CD4-positive, CD25-positive, alpha-beta regulatory T cell (primary cell): ENCODE data around the gene MPRIP. TPM values are rescaled to one million over a fixed set of nuclear protein-coding genes. Genes with fewer than 3 reads are reported as not detected.

Source experiments
- ATAC-seq, 2 donors: fragments of 150-1000 bp; cut with Tn5 transposase; one replicate each; pipeline ENCODE4 v1.10.0; 2021; ENCODE audit warnings: low read depth in 2 of 2, moderate number of reproducible peaks in 2 of 2, moderate library complexity in 1 of 2
- DNase-seq, 3 donors: peaks; one replicate each; pipeline versions ENCODE4 v3.0.0 to v3.0.0-alpha.2; 2012 to 2022; ENCODE audit warnings: mixed read lengths in 1 of 3
- H3K27ac ChIP-seq: one replicate; pipeline ENCODE4 v1.7.0; 2013; ENCODE audit warnings: mild to moderate bottlenecking, low read length; ENCODE audit not compliant: insufficient read depth, poor library complexity, severe bottlenecking
- H3K27me3 ChIP-seq: one replicate; pipeline ENCODE4 v1.7.0; 2013; ENCODE audit warnings: low read length; ENCODE audit not compliant: control insufficient read depth, insufficient read depth
- H3K36me3 ChIP-seq: one replicate; pipeline ENCODE4 v1.7.0; 2013; ENCODE audit warnings: mild to moderate bottlenecking, low read length, moderate library complexity; ENCODE audit not compliant: control insufficient read depth, insufficient read depth
- H3K4me1 ChIP-seq: 2 replicates; pipeline ENCODE4 v1.7.0; 2013; ENCODE audit warnings: mild to moderate bottlenecking, low read length; ENCODE audit not compliant: insufficient read depth, control insufficient read depth, poor library complexity, severe bottlenecking
- H3K4me3 ChIP-seq: one replicate; pipeline ENCODE4 v1.7.0; 2013; ENCODE audit warnings: low read depth, mild to moderate bottlenecking, low read length, moderate library complexity
- H3K9me3 ChIP-seq, 2 experiments: 1 replicate in 1 of 2; 2 replicates in 1 of 2; pipeline ENCODE4 v1.7.0; 2013; ENCODE audit warnings: low read length in 2 of 2, mild to moderate bottlenecking in 1 of 2, moderate library complexity in 1 of 2; ENCODE audit not compliant: control insufficient read depth in 2 of 2
- H3K27ac Mint-ChIP-seq, 3 donors: one replicate each; pipeline ENCODE4 v1.8.0; 2020 to 2022; ENCODE audit warnings: mild to moderate bottlenecking in 3 of 3, mixed read lengths in 3 of 3, moderate library complexity in 2 of 3
- H3K27me3 Mint-ChIP-seq: one replicate; pipeline ENCODE4 v1.8.0; 2022; ENCODE audit warnings: mild to moderate bottlenecking, mixed read lengths
- H3K36me3 Mint-ChIP-seq: one replicate; pipeline ENCODE4 v1.8.0; 2020; ENCODE audit warnings: mixed read lengths
- H3K4me1 Mint-ChIP-seq, 4 donors: one replicate each; pipeline ENCODE4 v1.8.0; 2020 to 2022; ENCODE audit warnings: mixed read lengths in 4 of 4, mild to moderate bottlenecking in 1 of 4
- H3K4me3 Mint-ChIP-seq, 4 donors: one replicate each; pipeline ENCODE4 v1.8.0; 2020 to 2022; ENCODE audit warnings: mild to moderate bottlenecking in 4 of 4, mixed read lengths in 4 of 4, moderate library complexity in 3 of 4
- H3K9me3 Mint-ChIP-seq, 7 donors: one replicate each; pipeline ENCODE4 v1.8.0; 2020 to 2022; ENCODE audit warnings: mixed read lengths in 7 of 7, mild to moderate bottlenecking in 3 of 7, moderate library complexity in 2 of 7
- polyA plus RNA-seq, 4 donors: library from polyadenylated mRNA; unstranded; fragments of 300-500 nt; fragmentation: Illumina TruSeq; gene quantifications; one replicate each; pipeline ENCODE4 v1.2.3, GENCODE V29; 2021
- total RNA-seq: library from RNA; stranded (reverse); gene quantifications from one replicate; pipeline ENCODE4 v1.2.3, GENCODE V29; 2022

Gene MPRIP
- total and polyA plus RNA-seq, 5 donors from 2014 or later: 49.0 to 234 (median 58.0) TPM

DNA sequence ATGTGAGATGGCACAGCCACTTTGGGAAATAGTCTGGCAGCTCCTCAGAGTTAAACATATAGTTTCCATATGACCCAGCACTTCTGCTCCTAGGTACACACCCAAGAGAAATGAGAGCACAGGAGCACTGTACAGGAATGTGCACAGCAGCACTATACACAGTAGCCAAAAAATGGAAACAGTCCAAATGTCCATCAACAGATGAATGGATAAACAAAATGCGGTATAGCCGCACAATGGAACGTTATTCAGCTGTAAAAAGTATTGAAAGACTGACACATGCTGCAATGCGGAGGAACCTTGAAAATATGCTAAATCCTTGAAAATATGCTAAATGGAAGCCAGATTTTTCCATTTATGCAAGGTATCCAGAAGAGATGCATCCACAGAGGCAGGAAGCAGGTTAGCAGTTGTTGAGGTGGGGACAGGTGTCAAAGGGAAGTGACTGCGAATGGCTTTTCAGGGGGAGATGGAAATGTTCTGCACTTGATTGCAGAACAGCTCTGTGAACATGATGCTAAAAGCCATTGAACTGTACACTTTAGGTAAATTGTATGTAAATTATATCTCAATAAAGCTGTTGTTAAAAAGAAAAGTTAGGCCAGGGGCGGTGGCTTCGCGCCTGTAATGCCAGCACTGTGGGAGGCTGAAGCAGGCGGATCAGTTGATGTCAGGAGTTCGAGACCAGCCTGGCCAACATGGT is 80.7 kb downstream of the MPRIP start:
- Mint-ChIP-seq H3K27me3 (no peaks in the 10 kb centered on the region), H3K4me1 (peaks cover 22 to 85% (median 56%) of the 10 kb centered on the region in 4 donors), H3K9me3 (no peaks in the 10 kb centered on the region), H3K27ac (peak overlapping the region in 1 of 3 donors; percentile 6), H3K36me3 (no peaks in the 10 kb centered on the region), H3K4me3 (no peak overlapping the region)
- no peaks in the 10 kb centered on the region for H3K27me3 ChIP-seq
- no peaks in the 10 kb centered on the region for H3K9me3 ChIP-seq
- DNase-seq: no peak
- no peak overlapping the region for H3K27ac ChIP-seq
- H3K4me3 ChIP-seq: no peak overlapping the region
- H3K4me1 ChIP-seq: peaks cover 64% of the 10 kb centered on the region
- peaks cover 14% of the 10 kb centered on the region for H3K36me3 ChIP-seq
- ATAC-seq: no peak

DNA sequence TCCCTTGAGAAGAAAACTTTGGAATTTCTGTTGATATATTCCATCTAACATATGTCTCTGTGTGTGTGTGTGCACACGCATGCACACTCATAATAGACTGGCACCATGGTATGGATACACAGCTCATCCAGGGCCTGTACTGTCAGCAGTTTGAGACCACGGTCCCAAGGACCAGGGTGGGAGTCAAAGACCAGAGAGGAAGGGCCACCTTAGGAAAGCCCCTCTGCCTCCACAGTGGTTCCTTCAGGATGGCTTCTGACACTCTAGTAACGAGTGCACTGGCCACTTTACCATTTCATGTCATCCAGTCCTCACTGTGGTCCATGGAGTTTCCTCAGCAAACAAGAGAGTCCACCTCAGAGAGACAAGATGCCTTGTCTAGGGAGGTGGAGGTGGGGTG is 82.1 kb downstream of the MPRIP start:
- Mint-ChIP-seq H3K27ac (peak overlapping the region; percentile 7 to 91 (median 68)), H3K9me3 (no peaks in the 10 kb centered on the region), H3K36me3 (peaks cover 8% of the 10 kb centered on the region), H3K27me3 (no peaks in the 10 kb centered on the region), H3K4me3 (peak overlapping the region in 2 of 4 donors; percentile 44 to 46), H3K4me1 (peaks cover 21 to 74% (median 52%) of the 10 kb centered on the region in 4 donors)
- no peak overlapping the region for H3K4me3 ChIP-seq
- H3K36me3 ChIP-seq: peaks cover 22% of the 10 kb centered on the region
- no peaks in the 10 kb centered on the region for H3K27me3 ChIP-seq
- H3K4me1 ChIP-seq: peaks cover 50% of the 10 kb centered on the region
- DNase-seq (no peak), ATAC-seq (no peak)
- H3K9me3 ChIP-seq: no peaks in the 10 kb centered on the region
- peak overlapping the region; percentile 2 for H3K27ac ChIP-seq

DNA sequence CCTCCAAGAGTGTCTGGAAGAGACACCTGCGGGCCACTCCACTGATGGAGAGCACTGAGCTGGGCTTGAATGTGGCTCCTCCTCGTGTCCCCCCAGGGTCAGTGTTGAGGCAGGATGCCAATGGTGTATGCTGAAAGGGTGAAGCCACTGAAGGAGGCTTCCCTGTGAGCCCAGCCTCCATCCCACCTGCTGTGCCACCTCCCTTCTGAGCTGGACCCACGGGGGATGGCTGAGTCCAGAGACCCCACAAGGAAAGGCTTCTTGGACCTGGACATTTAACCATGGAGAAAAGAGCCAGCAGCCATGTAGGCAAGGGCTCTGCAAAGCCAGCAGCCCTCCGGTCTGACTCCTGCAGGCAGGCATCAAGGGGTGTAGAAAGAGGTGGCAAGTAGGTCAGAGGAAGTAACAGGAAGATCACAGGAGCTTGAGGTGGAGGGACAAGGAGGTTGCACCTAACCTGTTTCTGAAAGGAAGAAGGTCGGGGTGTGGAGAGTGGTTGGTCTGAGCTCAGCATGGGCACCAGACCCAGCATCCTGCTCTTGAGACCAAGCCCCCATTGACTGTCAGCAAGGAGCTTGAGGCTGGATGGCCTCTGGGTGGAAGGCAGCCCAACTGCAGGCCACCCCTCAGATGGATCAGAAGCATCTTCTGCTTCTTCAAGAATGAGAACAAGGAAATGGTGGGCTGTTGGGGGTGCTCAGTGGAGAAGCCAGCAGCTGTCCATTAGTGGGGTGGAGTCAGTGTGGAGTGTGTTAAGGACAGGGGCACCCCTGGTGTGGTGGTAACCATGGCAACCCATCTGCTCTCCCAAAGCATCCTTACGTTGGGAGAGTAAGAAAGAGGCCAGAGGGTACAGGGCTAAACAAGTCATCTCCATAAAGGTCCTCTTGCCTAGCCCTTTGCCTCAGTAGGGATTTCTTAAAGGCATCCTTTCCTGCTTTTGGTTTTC is 83.2 kb downstream of the MPRIP start:
- Mint-ChIP-seq H3K9me3 (no peaks in the 10 kb centered on the region), H3K4me3 (peak overlapping the region in 3 of 4 donors; percentile 69 to 78 (median 78)), H3K4me1 (peaks cover 15 to 63% (median 43%) of the 10 kb centered on the region in 4 donors), H3K36me3 (peaks cover 9% of the 10 kb centered on the region), H3K27me3 (no peaks in the 10 kb centered on the region), H3K27ac (peak overlapping the region; percentile 90 to 95 (median 91))
- ATAC-seq (peak in 1 of 2 donors; percentile 58), DNase-seq (peak in 2 of 3 donors; percentile 17 to 60)
- Histone ChIP-seq H3K27me3 (no peaks in the 10 kb centered on the region), H3K36me3 (peaks cover 26% of the 10 kb centered on the region), H3K9me3 (no peaks in the 10 kb centered on the region), H3K4me1 (peaks cover 39% of the 10 kb centered on the region), H3K4me3 (peak overlapping the region; percentile 26), H3K27ac (peak overlapping the region; percentile 25)

DNA sequence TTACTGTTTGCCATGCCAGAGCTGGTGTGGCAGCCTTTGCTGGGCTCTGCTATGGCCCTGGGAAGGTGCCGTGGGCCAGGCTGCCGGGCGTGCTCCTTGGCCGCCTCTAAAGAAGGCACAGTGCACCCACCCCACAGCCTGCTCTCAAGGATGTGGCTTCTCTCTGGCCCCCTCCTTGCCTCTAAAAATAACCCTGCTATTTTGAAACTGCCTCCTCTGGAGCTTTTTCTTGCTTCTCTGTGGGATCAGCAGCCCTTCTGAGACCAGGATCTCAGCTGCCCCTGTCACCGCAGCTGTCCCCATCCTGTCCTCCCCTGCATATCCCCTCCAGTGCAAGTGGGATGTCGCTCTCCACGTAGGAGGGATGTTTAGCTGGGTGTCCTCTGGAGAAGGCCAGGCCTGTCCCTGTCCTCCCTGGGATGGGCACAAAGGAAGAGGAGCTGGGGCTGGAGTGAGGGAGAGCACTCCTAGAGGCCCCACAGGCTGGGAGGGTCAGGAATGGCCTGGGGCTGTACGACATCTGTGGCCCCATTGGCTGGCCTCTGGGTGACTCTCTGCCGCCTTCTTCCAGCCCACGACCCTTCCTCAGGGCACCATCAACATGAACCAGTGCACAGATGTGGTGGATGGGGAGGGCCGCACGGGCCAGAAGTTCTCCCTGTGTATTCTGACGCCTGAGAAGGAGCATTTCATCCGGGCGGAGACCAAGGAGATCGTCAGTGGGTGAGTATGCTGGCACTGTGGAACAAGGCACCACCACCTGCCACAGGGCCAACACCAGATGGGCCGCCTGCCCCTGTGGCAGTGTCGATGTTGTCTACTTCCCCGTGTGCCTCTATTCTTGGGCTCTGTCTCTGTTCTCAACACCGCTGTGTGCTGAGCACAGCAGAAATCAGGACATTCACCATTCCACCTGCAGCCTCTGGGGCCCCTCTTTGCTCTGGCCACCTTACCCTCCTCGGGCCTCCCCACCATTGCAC is 84.2 kb downstream of the MPRIP start:
- Mint-ChIP-seq H3K9me3 (no peaks in the 10 kb centered on the region), H3K27ac (peak overlapping the region; percentile 73 to 94 (median 91)), H3K4me1 (peaks cover 15 to 53% (median 35%) of the 10 kb centered on the region in 4 donors), H3K27me3 (no peaks in the 10 kb centered on the region), H3K4me3 (peak overlapping the region in 2 of 4 donors; percentile 54 to 59), H3K36me3 (peaks cover 9% of the 10 kb centered on the region)
- ATAC-seq (no peak), DNase-seq (no peak)
- Histone ChIP-seq H3K4me3 (peak overlapping the region; percentile 7), H3K27ac (peak overlapping the region; percentile 25), H3K4me1 (peaks cover 30% of the 10 kb centered on the region), H3K36me3 (peaks cover 35% of the 10 kb centered on the region), H3K9me3 (no peaks in the 10 kb centered on the region), H3K27me3 (no peaks in the 10 kb centered on the region)

DNA sequence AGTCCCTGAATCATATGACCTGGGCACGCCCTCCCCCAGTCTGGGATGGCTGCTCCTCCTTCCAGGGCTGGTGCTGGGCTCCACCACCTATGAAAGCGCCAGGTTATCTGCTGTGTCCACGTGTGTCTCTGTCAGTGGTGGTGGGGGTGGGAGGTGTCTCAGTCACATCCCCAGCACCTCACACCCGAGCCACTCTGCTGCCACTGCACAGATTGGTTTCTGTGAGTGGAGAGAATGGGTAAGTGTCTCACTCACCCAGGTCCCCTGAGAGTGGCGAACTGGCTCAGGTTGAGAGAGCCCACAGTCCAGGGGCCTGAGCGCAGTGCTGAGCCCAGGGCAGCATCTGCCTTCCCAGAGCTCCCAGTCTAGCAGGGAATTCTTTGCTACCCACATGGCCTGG is 84.9 kb downstream of the MPRIP start:
- peak overlapping the region in 1 of 4 donors; percentile 48 for H3K4me3 Mint-ChIP-seq
- H3K27me3 Mint-ChIP-seq: no peaks in the 10 kb centered on the region
- H3K36me3 Mint-ChIP-seq: peaks cover 9% of the 10 kb centered on the region
- ATAC-seq (no peak), DNase-seq (no peak)
- Histone ChIP-seq H3K4me1 (peaks cover 30% of the 10 kb centered on the region), H3K27me3 (no peaks in the 10 kb centered on the region), H3K27ac (peak overlapping the region; percentile 17), H3K36me3 (peaks cover 40% of the 10 kb centered on the region), H3K4me3 (no peak overlapping the region), H3K9me3 (no peaks in the 10 kb centered on the region)
- peaks cover 15 to 46% (median 29%) of the 10 kb centered on the region in 4 donors for H3K4me1 Mint-ChIP-seq
- peak overlapping the region in 2 of 3 donors; percentile 62 to 65 for H3K27ac Mint-ChIP-seq
- no peaks in the 10 kb centered on the region for H3K9me3 Mint-ChIP-seq

DNA sequence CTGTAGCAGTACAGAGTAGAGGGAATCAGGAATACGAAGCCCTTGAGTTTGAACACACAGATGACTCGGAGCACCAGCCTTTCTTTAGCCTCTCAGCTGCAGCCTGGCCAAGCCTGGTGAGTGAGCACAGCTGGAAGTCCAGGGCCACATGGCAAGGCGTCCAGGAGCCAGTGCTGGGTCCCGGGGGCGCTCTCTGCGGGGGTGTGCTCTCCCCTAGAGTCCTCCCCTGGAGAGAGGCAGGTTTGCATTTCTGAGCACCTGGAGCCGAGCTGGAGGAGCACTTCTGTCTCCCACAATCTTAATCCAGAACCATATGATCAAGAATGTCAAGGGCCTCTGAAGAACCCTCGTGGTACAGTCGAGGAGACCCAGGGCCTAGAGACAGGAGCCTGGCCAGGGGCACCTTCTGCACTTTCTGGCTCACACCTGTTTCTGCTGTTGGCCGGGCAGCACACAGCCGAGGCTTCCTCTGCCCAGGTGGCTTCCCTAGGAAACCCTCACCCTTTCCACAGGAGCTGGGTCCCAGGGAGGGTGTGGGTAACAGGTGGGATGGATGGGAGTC is 85.6 kb downstream of the MPRIP start:
- no peaks in the 10 kb centered on the region for H3K27me3 ChIP-seq
- H3K27ac ChIP-seq: no peak overlapping the region
- no peak for ATAC-seq
- H3K36me3 ChIP-seq: peaks cover 43% of the 10 kb centered on the region
- H3K4me1 Mint-ChIP-seq: peaks cover 13 to 42% (median 28%) of the 10 kb centered on the region in 4 donors
- DNase-seq: no peak
- peaks cover 9% of the 10 kb centered on the region for H3K36me3 Mint-ChIP-seq
- no peaks in the 10 kb centered on the region for H3K9me3 ChIP-seq
- no peak overlapping the region for H3K4me3 Mint-ChIP-seq
- H3K4me3 ChIP-seq: no peak overlapping the region
- H3K4me1 ChIP-seq: peaks cover 30% of the 10 kb centered on the region
- no peaks in the 10 kb centered on the region for H3K9me3 Mint-ChIP-seq
- H3K27me3 Mint-ChIP-seq: no peaks in the 10 kb centered on the region
- peak overlapping the region in 2 of 3 donors; percentile 59 to 62 for H3K27ac Mint-ChIP-seq
